GM18907 (cell line): ENCODE data around the gene ZFYVE21.

ENCODE experiments used
- ATAC-seq: cut with Tn5 transposase; IDR thresholded peaks from one replicate; pipeline ENCODE4 v1.9.1; 2021; ENCODE audit warnings: mild to moderate bottlenecking, moderate library complexity; ENCODE audit not compliant: unreplicated experiment

ZFYVE21 gene

DNA sequence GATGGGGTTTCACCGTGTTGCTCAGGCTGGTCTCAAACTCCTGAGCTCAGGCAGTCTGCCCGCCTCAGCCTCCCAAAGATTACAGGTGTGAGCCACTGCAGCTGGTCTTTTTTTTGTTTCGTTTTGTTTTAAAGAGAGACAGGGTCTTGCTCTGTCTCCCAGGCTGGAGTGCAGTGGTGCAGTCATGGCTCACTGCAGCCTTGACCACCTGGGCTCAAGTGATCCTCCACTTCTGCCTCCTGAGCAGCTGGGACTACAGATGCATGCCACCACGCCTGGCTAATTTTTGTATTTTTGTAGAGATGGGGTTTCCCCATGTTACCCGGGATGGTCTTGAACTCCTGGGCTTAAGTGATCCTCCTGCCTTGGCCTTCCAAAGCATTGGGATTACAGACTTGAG lies 24.0 kb upstream of the ZFYVE21 start:
- peak; percentile 64 for ATAC-seq

DNA sequence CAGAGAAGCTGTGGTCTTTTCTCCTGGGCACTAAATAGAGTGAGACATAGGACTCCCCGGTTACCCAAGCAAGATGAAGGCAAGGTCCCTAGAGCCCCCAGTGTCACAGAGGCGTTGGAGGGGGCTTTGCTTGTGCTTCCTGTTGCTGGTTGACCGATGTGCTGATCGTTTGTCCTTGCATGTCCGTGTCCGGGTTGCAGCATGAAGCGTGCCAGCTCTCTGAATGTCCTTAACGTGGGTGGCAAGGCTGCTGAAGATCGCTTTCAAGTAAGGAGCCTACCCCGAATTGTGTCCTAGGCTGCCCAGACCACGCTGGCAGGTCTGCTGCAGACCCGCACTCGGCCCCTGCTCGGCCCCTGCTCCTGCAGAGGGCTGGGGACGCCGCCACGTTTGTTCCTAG lies 23.5 kb upstream of the ZFYVE21 start:
- peak; percentile 23 for ATAC-seq

DNA sequence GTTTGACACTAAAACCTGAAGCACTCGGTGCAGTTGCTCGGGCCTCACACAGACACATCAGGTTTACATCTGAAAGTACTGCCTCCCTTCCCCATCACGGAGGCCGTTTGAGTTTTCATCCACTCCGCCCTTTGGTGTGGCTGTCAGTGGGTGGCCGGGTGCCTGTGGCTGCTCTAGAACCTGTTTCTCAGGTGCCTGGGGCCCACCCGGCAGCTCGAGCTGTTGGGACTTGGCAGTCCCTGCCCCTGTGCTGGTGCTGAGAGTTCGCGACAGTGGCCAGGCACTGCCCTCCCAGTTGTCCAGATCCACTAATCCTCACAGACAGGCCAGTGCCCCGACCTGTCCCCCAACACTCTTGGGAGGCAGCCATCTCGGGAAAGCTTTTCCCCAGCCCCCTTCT lies 22.7 kb upstream of the ZFYVE21 start:
- ATAC-seq, result no peak

DNA sequence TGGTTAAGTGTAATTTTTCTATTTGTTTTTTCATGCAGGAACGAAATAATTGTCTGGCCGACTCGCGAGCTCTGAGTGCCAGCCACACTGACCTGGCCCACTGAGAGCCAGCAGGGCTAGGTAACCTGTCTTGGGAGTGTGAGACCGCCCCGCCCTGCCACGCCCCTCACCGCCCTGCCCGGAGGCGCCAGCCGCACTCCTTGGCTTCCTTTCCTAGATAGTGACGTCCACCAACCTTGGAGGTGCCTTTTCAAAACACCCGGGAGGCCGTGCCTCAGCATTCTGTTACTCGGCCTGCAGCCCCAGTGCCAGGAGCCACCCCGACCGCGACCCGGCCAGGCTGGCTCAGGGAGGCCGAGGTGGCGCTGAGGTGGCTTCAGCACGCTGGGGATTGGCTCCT lies 22.1 kb upstream of the ZFYVE21 start:
- ATAC-seq, result no peak

DNA sequence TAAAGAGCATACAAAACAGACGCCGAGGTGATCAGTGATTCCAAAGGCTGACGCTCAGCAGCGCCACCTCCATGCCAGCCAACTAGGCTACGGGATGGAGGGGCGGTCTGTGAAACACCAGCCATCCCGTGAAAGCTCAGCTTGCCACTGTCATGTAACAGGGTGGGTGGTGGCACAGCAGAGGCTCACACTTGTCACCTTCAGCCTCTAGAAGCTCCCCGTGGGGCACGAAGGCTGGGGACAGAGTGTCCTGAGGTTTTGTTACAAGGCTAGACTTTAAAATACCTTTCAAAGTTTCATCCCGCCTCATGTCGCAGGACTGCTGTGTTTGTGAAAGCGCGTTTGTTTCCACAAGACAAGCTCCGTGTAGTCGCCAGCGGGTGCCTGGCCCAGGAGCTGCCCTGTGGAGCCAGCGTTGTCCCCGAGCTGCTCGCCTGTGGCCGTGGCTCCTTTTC lies 21.0 kb upstream of the ZFYVE21 start:
- no peak for ATAC-seq

DNA sequence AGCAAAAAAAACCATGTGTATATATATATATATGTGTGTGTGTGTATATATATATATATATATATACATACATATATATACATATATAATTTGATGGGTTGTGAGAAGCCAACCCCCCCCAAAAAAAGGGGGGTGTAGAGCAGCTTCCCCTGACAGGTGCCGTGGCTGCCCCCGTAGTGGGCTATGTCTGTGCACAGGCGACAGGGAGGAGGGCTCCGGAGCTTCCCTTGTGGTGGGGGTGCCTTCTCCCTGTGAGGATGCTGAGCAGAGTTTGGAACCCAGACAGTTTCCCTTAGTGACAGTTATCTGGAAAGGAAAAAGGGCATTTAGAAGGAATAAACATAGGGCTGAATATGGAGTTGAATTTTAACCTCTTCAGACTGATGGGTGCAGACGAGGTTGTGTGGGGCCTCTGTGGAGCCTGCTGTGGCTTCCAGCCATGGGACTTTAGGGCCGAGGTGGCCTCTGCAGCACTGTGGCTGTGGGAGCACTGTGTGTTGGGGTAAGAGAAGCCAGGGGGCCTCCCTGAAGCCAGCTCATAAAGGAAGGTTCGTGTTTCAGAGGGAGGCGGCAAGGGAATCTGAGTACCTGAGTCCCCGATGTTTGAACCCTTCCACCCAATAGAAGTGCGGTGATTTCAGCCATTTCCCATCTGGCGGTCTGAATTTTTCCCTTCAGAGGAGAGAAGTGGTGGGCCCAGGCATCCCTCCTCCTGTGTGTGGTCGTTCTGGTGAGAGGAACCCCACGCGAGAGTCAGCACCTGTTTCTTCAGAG lies 20.1 kb upstream of the ZFYVE21 start:
- ATAC-seq, result no peak

DNA sequence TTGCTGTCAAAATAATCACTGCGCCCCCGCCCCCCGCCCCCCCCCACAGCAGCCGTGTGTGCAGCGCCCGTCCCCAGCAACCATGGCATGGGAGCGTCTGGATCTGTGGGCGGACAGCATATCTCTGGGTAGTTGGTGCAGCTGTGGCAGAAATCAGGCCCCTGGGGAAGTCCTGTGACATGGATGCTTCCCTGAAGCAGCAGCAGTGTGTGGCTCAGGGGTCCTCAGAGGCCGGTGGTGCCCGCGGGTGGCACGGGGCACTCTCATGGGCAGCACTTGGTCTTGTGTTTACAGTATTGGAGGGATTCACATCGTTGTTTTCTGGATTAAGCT lies 19.6 kb upstream of the ZFYVE21 start:
- no peak for ATAC-seq

DNA sequence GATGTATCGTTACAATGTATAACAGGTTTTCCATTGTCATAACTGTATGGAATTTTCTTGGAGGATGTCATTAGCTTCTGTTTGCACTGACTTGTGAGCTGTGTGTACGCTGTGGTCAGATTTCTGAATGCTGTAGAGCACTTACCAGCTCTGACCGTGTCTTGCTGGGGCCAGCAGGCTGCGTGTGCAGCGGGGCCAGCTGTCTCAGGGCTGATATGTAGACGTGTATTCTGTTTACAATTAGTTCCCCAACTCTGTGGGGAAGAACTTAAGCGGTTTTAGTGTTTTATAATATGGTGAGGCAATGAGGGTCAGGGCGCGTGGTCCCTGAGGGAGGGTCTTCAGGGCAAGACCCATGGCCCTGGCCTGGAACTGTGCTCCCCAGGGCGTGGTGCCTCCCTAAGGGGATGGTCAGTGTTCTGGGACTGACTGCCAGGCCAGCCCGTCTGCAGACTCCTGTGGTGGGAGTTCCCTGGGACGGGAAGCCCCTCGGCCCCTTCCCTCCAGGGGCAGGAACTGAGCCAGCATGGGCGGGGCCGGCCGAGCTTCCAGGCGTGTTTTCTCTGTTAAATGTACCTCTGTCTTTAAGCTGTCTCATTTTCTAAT lies 19.0 kb upstream of the ZFYVE21 start:
- ATAC-seq, result no peak

DNA sequence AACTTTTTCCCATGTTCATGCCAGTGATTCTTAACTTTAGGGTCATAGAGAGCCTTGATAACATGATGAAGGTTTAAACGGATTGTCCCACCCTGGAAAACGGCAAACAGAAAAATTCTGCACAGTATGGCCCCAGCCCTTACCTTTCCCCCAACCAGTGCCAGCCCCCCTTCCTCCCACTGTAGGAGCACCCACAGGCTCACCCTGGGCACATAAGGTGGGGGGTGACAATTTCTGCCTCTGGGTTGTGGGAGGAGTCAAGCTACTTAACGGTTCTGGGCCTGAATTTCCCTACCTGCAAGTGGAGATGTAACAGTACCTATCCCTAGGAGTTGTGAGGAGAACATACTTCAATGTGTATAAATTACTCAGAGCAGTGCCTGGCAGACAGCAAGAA lies 18.4 kb upstream of the ZFYVE21 start:
- no peak for ATAC-seq

DNA sequence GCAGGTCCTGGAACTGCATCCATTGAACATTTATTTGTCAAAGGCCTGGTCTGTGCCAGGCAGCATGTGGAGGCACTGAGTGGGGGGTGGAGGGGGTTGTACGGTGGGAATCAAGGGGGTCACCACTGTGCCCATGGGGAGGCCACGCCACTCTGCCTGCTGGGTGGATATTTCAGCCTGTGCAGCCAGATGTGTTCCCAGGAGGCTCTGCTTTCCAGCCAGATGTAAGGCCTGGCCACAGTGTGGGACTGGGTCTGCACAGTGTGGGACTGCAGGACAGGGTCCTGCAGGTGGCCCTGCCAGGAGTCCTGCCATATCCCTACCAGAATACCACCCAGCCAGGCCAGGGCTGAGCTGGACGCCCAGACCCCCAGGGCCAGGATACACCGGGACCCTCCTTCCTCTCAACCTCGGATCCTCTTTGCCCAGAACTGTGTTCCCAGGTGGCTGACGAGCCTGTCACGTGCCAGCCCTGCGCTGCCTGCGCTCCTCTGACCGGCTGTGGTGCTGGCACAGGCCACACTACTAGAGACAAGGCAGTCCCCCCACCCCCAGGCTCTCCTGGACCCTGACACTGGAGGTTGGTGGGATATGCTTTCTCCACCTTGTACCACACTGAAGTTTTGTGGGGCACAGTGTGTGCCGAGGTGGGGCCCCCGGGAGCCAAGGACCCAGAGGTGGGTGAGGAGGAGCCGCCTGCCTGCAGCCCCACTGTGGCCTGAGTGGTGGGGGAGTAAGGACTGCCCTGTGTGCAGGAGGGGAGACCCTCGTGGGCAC lies 17.8 kb upstream of the ZFYVE21 start:
- ATAC-seq, result no peak

DNA sequence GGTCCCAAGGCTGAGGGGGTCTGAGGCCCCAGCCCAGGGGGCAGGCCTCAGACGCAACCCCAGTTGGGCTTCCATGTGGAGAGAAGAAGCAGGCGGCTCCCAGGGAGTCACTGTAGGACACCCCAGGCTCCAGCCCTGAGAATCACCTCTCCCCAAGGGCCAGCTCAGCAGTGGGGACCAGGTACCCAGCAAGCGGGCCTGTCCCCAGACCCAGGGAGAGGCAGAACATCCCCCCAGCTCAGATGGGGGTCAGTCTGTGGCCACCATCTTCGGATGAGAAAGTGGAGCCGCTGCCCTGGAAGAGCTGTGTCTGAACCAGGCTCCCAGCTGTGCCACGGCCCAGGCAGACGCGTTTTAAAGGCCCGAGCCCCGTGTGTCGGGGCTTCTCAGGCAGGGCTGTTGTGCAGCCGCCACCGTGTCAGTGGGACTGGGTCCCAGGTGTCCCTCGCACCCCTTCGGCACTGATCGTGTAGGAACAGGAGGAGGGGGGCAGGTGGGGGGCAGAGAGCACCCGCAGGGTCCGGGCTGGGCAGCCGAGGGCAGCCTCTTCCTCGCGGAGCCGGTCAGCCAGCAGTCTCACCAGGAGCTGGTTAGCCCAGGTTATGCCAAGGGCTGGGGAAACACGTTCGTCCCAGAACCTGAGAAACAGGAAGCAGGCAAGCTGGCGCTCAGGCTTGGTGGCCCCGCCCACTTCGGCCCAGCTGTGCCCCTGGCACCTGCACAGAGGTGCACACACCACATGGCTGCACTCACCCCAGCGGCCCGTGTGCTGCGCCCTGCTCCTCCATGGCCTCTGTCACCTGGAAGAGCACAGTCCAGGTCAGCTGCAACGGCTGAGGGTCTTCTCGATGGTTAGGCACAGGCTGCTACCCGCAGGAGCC lies 17.0 kb upstream of the ZFYVE21 start:
- ATAC-seq, result no peak

DNA sequence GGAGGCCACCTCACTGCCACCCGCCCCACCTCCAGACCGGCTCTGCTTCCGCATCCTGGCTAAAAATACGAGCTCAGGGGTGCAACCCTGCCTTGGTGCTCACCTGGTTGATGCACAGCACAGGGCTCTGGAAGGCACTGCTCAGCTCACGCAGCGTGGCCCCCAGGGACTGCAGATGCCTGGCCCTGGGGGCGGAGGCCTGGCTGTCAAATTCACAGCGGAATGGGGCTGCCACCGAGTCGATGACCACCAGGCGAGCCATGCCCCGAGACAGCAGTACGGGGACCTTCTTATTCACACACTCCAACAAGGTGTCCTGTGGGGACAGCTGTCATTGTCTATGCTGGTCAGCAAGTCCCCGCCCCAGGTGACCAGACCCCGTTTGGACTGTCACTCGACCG lies 16.3 kb upstream of the ZFYVE21 start:
- no peak for ATAC-seq

DNA sequence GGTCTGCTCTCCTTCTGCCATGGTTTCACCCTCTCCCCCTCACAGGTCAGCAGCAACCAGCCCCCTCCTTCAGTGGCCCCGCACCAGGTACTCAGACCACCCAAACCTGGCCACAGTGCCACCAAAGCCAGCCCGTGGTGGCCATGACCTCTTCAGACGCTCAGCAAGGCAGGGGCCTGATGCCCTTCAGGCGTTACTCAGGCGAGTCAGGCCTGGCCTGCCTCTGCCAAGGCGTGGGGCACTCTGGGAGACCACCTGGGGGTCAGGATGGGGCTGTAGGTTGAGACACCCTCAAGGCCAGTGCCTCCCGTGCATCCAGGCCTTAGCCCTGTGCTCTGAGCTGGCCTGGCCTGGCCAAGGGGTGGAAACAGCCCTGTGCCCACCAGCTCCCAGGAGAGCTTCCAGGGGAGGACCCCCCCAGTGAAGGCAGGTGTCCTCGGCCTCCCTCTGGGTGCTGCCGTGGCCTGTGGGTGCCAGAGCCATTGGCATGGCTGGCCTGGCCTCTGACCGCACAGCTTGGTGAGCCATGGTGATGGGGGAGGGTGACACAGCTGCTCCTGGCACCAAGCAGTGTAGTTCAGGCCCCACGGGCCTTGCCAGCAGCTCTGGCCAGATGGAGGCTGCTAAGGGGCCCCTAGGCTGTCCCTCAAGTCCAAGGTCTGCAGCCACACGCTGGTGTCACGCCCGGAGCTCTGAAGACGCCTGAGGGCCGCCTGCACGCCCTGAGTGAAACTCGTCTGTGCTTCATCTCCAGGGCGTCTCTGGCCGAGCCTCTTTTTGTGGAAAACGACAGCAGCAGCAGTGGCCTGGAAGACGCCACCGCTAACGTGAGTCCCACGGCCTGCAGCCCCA lies 15.5 kb upstream of the ZFYVE21 start:
- ATAC-seq, result no peak

DNA sequence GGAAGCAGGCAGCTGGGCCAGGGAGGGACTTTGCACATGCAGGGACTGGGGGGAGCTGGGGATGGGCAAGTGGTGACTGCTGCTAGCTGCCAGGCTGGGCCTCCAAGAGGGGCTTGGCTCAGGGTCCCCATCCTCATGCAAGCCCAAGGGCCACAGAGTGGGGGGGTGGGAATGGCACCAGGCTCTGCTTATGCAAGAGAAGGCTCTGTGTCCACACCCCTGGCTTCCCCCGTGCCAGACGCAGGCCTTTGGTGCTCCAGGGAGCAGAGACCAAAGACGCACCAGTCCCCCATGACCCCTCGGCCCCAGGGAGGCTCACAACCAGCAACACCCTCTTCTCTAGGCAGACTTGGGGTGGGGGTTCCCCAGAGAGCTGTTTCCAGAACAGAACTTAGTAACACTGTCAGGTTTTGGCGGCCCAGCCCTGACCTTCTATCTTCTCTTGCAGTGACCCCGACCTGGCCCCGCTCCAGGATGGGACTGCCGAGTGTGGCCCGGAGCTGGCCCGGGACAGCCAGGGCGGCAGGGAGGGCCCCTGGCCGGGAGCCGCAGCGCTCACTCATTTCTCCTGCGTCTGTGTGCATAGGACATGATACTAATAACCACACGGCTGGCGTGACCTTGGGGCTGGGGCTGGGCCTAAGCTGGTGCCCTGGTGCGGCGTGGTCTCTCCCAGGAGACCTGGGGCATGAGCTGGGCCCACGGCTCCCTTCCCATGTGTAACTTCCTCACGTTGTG lies 14.7 kb upstream of the ZFYVE21 start:
- ATAC-seq, result no peak

DNA sequence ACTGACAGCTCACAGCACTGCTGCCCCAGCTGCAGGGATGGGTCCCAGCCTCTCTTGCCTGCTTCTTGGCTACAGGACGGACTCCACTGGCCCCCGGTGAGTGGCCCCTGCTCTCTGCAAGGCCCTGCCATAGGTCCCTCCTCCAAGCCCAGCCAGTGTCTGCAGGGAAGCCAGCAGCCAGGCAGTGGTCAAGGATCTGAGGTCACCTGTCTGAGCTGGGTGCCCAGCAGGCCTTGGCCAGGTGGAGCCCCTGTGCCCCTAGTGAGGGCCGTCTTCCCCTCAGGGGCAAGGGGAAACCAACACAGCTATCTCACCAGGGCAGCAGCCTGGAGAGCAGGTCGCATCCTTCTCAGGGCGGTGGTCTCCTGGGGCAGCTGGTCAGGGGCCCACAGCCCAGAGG lies 13.5 kb upstream of the ZFYVE21 start:
- ATAC-seq, result no peak

DNA sequence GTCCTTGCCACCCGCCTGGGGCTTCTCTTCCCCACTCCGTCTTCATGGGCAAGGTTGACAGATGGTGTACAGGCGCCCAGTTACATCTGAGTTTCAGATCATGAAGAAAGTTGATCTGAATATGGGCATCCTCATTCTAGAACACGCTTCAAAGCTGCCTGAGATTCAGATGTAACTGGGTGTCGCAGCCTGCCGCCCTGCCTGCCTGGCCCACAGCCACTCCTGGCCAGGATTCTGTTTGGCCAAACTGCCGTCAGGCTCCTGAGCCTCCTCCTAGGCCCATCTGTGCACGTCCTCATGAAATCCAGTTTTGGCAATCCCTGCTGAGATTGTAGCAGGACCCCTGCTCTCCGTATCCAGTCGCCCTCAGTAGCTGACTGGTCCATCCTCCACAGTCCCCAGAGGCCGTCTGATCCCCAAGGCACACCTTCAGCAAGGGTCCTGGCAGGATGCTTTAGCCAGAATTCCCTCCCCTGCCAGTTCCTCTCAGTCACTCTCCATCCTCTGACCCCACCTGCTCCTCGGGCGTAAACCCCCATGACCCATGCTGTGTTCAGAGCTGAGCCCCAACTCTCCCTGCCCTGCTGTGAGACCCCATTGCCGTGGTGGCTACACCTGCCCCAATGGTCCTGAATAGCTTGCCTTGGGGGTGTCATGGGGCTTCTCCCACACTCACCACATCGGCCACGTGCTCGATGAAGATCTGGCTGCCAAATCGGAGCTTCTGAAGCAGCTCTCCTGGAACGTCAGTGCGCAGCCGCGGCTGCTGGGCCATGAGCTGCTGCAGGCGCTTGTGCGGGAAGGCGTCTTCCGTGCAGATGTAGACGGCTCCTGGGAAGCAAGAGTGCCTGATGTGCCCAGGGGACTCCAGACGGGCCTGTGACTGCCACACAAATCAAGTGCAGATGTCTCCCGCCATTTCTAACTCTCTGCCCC lies 12.8 kb upstream of the ZFYVE21 start:
- no peak for ATAC-seq

DNA sequence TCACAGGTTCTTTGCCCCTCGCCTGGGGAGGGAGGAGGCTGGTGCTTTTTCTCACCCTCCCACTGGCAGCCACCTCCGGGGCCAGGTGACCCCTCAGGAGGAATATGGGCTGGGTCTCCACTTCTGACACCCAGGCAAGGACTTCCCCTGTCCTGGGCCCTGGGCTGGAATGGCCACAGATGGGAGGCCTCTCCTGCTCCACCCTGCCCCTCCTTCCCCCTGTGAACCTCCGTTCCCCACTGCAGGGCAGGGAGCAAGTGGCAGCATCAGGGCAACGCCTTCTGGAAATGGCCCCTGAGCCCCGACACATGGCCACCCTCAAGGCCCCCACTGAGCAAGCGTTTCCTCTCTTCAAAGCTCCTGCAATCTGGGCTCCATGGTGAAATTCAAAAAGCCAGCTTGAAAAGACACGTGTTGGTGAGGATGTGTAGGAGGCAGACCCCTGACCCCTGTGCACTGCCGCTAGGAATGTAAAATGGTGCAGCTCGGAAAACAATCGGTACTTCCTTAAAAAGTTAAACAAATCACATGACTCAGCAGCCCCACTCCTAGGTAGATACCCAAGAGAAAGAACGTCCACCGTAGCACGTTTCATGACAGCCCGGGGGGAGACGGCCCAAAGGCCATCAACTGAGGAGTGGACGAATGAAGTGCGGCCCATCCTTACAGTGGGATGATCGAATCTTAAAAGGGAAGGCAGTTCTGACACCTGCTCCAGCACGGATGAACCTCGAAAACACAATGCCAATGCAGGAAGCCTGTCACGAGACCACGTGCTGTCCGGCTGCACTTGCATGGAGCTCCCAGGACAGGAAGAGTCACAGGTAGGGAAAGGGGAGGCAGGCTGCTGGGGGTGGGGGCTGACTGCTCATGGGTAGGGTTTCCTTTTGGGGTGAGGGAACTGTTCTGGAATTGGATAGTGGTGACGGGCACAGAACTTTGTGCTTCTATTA lies 11.9 kb upstream of the ZFYVE21 start:
- ATAC-seq, result no peak
